HEK293T (cell line): ENCODE results near the gene BMAL1.

Experiments
- ARNT ChIP-seq: fragments of 450-650 bp; IDR thresholded peaks from 2 replicates; pipeline ENCODE4 v1.6.1; 2017; ENCODE audit warnings: mild to moderate bottlenecking
- BHLHE40 ChIP-seq: fragments of 450-650 bp; IDR thresholded peaks from 2 replicates; pipeline ENCODE4 v1.6.1; 2016; ENCODE audit warnings: mild to moderate bottlenecking, moderate library complexity, borderline replicate concordance
- FOXK2 ChIP-seq: fragments of 450-650 bp; IDR thresholded peaks from 2 replicates; pipeline ENCODE4 v1.6.1; 2016; ENCODE audit warnings: mild to moderate bottlenecking
- FOXM1 ChIP-seq: fragments of 450-650 bp; IDR thresholded peaks from 2 replicates; pipeline ENCODE4 v1.6.1; 2017; ENCODE audit warnings: mild to moderate bottlenecking, borderline replicate concordance
- PKNOX1 ChIP-seq: fragments of 450-650 bp; IDR thresholded peaks from 2 replicates; pipeline ENCODE4 v1.6.1; 2016
- SP1 ChIP-seq: fragments of 450-650 bp; IDR thresholded peaks from 2 replicates; pipeline ENCODE4 v1.6.1; 2017
- SUZ12 ChIP-seq: fragments of 450-650 bp; IDR thresholded peaks from 2 replicates; pipeline ENCODE4 v1.6.1; 2016; ENCODE audit warnings: mild to moderate bottlenecking
- TARDBP ChIP-seq: fragments of 450-650 bp; IDR thresholded peaks from 2 replicates; pipeline ENCODE4 v1.6.1; 2016
- ZNF384 ChIP-seq: fragments of 450-650 bp; IDR thresholded peaks from 2 replicates; pipeline ENCODE4 v1.6.1; 2016

- TF ChIP-seq FOXK2 (no peak), ARNT (no peak), ZNF384 (no peak), SUZ12 (no peak), SP1 (no peak), FOXM1 (no peak), BHLHE40 (no peak), TARDBP (no peak), PKNOX1 (no peak)
Measured at GRCh38 chr11:13315517-13316432, 38.2 kb downstream of the BMAL1 start.
